GM12875 (cell line): ENCODE measurements around the gene SYNE2.

ENCODE experiments used
- H3K4me3 ChIP-seq: one replicate; pipeline ENCODE4 v1.5.1; 2011; ENCODE audit warnings: low read depth, low read length, control low read depth
- TF ChIP-seq, protein P1 (sequence below): IDR thresholded peaks from 2 replicates; pipeline ENCODE4 v1.5.1; 2011; ENCODE audit warnings: low read depth, mild to moderate bottlenecking, control low read depth, inconsistent platforms, low read length, moderate library complexity, borderline replicate concordance; ENCODE audit not compliant: insufficient read depth

The SYNE2 gene

DNA sequence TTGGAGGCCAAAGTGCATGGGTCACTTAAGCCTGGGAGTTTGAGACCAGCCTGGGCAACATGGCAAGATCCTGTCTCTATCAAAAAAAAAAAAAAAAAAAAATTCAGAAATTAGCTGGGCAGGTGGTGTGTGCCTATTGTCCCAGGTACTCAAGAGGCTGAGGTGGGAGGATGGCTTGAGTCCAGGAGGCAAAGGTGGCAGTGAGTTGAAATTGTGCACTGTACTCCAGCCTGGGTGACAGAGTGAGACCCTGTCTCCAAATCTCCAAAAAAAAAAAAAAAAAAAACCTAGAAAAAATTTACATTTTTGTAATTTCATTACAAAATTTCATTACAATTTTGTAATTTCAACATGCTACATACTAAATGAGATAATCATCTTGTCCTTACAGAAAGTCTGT is 42.7 kb downstream of the SYNE2 start:
- H3K4me3 ChIP-seq, result no peak overlapping the region
- TF ChIP-seq, protein P1, sequence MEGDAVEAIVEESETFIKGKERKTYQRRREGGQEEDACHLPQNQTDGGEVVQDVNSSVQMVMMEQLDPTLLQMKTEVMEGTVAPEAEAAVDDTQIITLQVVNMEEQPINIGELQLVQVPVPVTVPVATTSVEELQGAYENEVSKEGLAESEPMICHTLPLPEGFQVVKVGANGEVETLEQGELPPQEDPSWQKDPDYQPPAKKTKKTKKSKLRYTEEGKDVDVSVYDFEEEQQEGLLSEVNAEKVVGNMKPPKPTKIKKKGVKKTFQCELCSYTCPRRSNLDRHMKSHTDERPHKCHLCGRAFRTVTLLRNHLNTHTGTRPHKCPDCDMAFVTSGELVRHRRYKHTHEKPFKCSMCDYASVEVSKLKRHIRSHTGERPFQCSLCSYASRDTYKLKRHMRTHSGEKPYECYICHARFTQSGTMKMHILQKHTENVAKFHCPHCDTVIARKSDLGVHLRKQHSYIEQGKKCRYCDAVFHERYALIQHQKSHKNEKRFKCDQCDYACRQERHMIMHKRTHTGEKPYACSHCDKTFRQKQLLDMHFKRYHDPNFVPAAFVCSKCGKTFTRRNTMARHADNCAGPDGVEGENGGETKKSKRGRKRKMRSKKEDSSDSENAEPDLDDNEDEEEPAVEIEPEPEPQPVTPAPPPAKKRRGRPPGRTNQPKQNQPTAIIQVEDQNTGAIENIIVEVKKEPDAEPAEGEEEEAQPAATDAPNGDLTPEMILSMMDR, result no peak

DNA sequence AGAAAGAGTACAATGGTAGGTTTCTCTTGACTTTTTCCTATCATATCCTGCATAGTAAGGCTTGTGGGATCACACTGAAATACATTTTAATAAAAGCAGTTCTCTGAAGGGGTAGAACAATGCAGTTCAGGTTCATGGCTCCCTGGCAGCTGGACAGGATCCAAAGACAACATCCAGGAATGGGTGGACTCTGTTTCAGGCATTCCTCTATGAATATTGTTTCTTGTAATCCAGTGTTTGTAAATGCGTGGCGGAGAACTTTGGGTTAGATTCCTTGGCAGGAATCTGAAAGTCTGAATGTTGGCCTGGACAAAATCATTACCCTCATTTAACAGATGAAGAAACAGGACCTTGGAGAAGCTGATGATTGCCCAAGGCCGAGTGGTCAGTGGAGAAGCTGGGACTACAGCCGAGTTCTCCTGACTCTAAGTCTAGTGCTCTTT is 43.5 kb downstream of the SYNE2 start:
- H3K4me3 ChIP-seq, result no peak overlapping the region
- TF ChIP-seq, protein P1, result no peak

DNA sequence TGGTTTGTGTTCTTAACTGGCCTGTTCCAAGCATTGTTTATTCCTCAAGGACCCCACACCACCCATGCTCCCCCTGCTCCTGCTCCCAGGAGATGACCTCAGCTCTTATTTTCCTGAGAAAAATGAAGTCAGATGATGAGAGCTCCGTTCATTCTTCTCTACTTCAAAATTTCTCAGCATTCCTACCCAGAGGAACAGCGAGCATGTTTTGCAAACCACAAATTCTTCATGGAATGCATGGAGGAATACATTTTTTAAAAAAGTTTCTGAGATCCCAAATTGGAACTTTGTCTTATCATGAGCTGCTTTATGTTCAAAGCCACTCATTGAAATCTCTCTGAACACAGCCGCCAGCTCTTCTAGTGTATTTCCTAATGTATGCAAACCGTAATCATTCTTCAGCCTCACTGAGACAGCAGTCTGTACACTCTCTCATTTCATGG is 44.9 kb downstream of the SYNE2 start:
- TF ChIP-seq, protein P1, result no peak

DNA sequence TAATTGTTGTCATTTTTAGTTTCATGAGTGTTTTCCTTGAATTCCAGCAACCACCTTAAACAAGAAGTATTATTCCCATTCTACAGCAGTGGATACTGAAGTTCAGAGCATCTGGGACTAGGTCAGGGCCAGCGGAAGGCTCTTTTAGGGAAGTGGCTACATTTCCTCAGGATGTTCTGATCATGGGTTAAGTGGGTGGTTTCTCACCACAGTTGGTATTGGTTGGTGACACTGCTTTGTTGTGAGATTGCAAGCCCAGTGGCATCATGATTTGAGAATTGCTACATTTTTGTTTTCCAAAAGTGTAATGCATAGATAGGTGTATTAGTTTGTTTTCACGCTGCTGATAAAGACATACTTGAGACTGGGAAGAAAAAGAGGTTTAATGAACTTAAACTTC is 47.1 kb downstream of the SYNE2 start:
- H3K4me3 ChIP-seq, result no peak overlapping the region
- TF ChIP-seq, protein P1, result no peak

More for the DNA sequence above, 44.9 kb downstream of the SYNE2 start:
- no peak overlapping the region for H3K4me3 ChIP-seq

DNA sequence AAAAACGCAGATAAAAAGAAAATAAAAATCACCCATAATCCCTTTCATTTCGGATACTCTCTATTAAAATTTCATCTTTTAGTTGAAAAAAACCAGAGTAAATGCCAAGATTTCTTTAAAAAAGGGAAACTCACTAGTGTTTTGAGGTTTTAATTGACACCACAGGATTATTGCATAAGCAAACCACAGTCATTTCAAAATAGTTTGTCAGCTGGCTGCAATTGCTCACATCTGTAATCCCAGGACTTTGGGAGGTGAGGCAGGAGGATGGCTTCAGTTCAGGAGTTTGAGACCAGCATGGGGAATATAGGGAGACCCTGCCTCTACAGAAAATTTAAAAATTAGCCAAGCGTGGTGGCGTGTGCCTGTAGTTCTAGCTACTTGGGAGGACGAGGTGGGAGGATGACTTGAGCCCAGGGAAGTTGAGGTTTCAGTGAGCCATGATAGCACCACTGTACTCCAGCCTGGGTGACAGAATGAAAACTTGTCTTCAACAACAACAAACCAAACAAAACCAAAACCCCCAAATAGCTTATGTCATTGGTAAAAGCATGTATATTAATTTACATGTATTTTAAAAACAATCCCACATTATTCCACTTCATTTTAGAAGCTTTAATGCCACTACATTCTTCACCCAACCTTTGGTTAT is 48.8 kb downstream of the SYNE2 start:
- TF ChIP-seq, protein P1, result no peak
- no peak overlapping the region for H3K4me3 ChIP-seq

DNA sequence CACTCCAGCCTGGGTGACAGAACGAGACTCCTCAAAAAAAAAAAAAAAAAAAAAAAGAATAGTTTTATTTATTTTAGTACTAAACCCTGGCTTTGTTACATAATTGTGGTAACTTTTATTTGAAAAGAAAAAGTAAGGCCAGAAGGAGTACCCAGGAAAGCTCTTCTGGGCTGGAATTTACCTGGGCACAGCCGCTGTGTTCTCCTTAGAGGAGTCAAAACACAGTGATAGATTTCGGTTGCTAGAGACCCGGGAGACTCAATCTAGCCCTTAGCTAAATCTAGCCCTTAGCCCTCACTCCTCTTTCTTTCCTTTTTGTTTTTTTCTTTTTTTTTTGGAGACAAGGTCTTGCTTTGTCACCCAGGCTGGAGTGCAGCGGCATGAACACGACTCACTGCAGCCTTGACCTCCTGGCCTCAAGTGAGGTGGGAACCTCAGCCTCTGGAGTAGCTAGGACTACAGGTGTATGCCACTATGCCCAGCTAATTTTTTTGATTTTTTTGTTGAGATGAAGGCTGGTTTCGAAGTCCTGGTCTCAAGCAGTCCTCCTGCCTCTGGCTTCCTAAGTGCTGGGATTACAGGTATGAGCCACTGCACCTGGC is 49.7 kb downstream of the SYNE2 start:
- TF ChIP-seq, protein P1, result no peak
- H3K4me3 ChIP-seq, result no peak overlapping the region

DNA sequence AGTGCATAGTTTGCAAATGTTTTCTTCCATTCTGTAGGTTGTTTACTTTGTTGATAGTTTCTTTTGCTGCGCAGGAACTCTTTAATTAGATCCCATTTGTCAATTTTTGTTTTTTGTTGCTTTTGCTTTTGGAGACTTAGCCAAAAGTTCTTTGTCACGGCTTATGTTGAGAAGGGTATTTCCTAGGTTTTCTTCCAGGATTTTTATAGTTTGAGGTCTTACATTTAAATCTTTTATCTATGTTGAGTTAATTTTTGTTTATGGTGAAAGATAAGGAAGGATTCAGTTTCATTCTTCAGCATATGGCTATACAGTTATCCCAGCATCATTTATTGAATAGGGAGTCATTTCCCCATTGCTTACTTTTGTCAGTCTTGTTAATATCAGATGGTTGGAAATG is 51.9 kb downstream of the SYNE2 start:
- TF ChIP-seq, protein P1, result no peak
- no peak overlapping the region for H3K4me3 ChIP-seq
